Daoy (cell line): ENCODE data around the gene CLDND1. TPM values are rescaled to one million over a fixed set of nuclear protein-coding genes. Genes with fewer than 3 reads are reported as not detected.
"Not testable (repeated sequence)": the region's sequence is repeated elsewhere in the genome, so short reads cannot be mapped to it uniquely, and the experiment has no call there.

ENCODE experiments used
- DNase-seq: peaks from one replicate; pipeline ENCODE4 v3.0.0-alpha.2; 2015; ENCODE audit warnings: low read depth
- total RNA-seq: library from RNA; depleted of rRNA; stranded (reverse); fragments of >200 nt; shearing (Covaris generic); gene quantifications from 2 replicates; pipeline ENCODE4 v1.2.3, GENCODE V29; 2014; rRNA removed

Gene CLDND1
- 258 and 296 TPM in 2 replicates for total RNA-seq

- DNase-seq: peak; percentile 98
Observed at GRCh38 chr3:98522544-98523281, at the start of gene CLDND1. Gene CLDND1 (minus strand): TSS chr3:98522902. CDS start chr3:98521424, 1,478 bp downstream.

- DNase-seq: no peak
Observed at GRCh38 chr3:98568402-98568801, 45.7 kb upstream of the CLDND1 start.

GRCh38 chr3:98567666-98568270, 45.1 kb upstream of the CLDND1 start:
- DNase-seq: no peak

GRCh38 chr3:98565843-98566242, 43.1 kb upstream of the CLDND1 start:
- DNase-seq: no peak

GRCh38 chr3:98565237-98565643, 42.5 kb upstream of the CLDND1 start:
- peak; percentile 49 for DNase-seq

- DNase-seq: no peak
Observed at GRCh38 chr3:98564282-98565005, 41.7 kb upstream of the CLDND1 start.

- DNase-seq: peak; percentile 48
Observed at GRCh38 chr3:98563661-98564281, 41.1 kb upstream of the CLDND1 start.

- peak; percentile 58 for DNase-seq
Observed at GRCh38 chr3:98561727-98562521, 39.2 kb upstream of the CLDND1 start.

GRCh38 chr3:98560911-98561310, 38.2 kb upstream of the CLDND1 start:
- no peak for DNase-seq

- DNase-seq: not testable (repeated sequence)
Observed at GRCh38 chr3:98559769-98560168, 37.1 kb upstream of the CLDND1 start.

GRCh38 chr3:98558100-98558827, 35.6 kb upstream of the CLDND1 start:
- DNase-seq: no peak

- DNase-seq: peak; percentile 80
Observed at GRCh38 chr3:98557324-98558010, 34.8 kb upstream of the CLDND1 start.

GRCh38 chr3:98556164-98557130, 33.7 kb upstream of the CLDND1 start:
- DNase-seq: peak; percentile 92

GRCh38 chr3:98555025-98555379, 32.3 kb upstream of the CLDND1 start:
- DNase-seq: no peak

- no peak for DNase-seq
Observed at GRCh38 chr3:98554580-98554979, 31.9 kb upstream of the CLDND1 start.

GRCh38 chr3:98553753-98554152, 31.1 kb upstream of the CLDND1 start:
- DNase-seq: no peak

GRCh38 chr3:98553021-98553563, 30.4 kb upstream of the CLDND1 start:
- DNase-seq: no peak

GRCh38 chr3:98552232-98553020, 29.7 kb upstream of the CLDND1 start:
- DNase-seq: no peak
